Testis (tissue), 3 donors: ENCODE measurements around the gene GPATCH1. TPM values are rescaled to one million over a fixed set of nuclear protein-coding genes. Genes with fewer than 3 reads are reported as not detected.

Experiments used
- DNase-seq: peaks from one replicate; pipeline ENCODE4 v3.0.0-alpha.2; 2019
- H3K27ac ChIP-seq, 2 donors: fragments of 200-600 bp; sonication (generic); one replicate each; pipeline ENCODE4 v1.5.1; 2019
- H3K27me3 ChIP-seq: fragments of 200-600 bp; sonication (generic); one replicate; pipeline ENCODE4 v1.5.1; 2019
- H3K36me3 ChIP-seq: fragments of 200-600 bp; sonication (generic); one replicate; pipeline ENCODE4 v1.5.1; 2017; ENCODE audit warnings: low read depth; ENCODE audit errors: missing control alignments
- H3K4me1 ChIP-seq: fragments of 200-600 bp; sonication (generic); one replicate; pipeline ENCODE4 v1.5.1; 2019
- H3K4me3 ChIP-seq, 2 donors: fragments of 200-600 bp; sonication (generic); one replicate each; pipeline ENCODE4 v1.5.1; 2017 to 2019
- H3K9me3 ChIP-seq: fragments of 200-600 bp; sonication (generic); one replicate; pipeline ENCODE4 v1.5.1; 2017
- CTCF ChIP-seq, 3 experiments: fragments of 450-650 bp in 2 of 3; fragments of 200-600 bp in 1 of 3; sonication (generic) in 1 of 3; IDR thresholded peaks; one replicate each; pipeline ENCODE4 v1.5.1; 2016 to 2019; ENCODE audit warnings: antibody characterized with exemption in 3 of 3, mild to moderate bottlenecking in 2 of 3, moderate library complexity in 1 of 3
- POLR2A ChIP-seq: fragments of 450-650 bp; IDR thresholded peaks from one replicate; pipeline ENCODE4 v1.6.1; 2017; ENCODE audit warnings: antibody characterized with exemption, mild to moderate bottlenecking, moderate library complexity
- WGBS, 2 donors: methylation state at CpG; one replicate each; pipeline ENCODE4 v1.1.5; 2018; 5-methylcytosine and 5-hydroxymethylcytosine counted together
- intact Hi-C: fragments of 100-400 bp; cut with DNase I; formaldehyde crosslinking; loops from one replicate; pipeline ENCODE4 v1.15.1; 2023; ENCODE audit warnings: low total_unique reads
- polyA plus RNA-seq: library from polyadenylated mRNA; stranded (reverse); fragments of 350-450 nt; fragmentation: Illumina TruSeq; extraction: RNeasy Lipid Tissue Mini Kit (QIAGEN cat#74804); gene quantifications from one replicate; pipeline ENCODE4 v1.2.3, GENCODE V29; 2014; ENCODE audit warnings: low read depth, low replicate concordance; ENCODE audit not compliant: insufficient read depth
- total RNA-seq, 2 donors: library from RNA; depleted of rRNA; stranded (reverse); fragments of >200 nt; gene quantifications; one replicate each; pipeline ENCODE4 v1.2.3, GENCODE V29; 2016

GPATCH1 gene
- total and polyA plus RNA-seq, 3 donors from 2014 or later = 12.0 to 14.2 (median 13.1) TPM

GRCh38 chr19:33133438-33134031, 52.6 kb downstream of the GPATCH1 start:
- no peaks in the 10 kb centered on the region for H3K4me1 ChIP-seq
- H3K4me3 ChIP-seq = no peak overlapping the region
- no peaks in the 10 kb centered on the region for H3K9me3 ChIP-seq
- TF ChIP-seq POLR2A (no peak), CTCF (IDR thresholded peaks at IDR 0.05) (no peak)
- 46 to 56% methylated on average over 13 of the region's 13 CpGs for WGBS, 2 donors
- H3K27ac ChIP-seq = no peak overlapping the region
- DNase-seq = no peak
- intact Hi-C loops = no loop called here
- no peaks in the 10 kb centered on the region for H3K27me3 ChIP-seq
- no peaks in the 10 kb centered on the region for H3K36me3 ChIP-seq

- no peaks in the 10 kb centered on the region for H3K9me3 ChIP-seq
- H3K36me3 ChIP-seq = no peaks in the 10 kb centered on the region
- intact Hi-C loops = no loop called here
- H3K4me3 ChIP-seq = no peak overlapping the region
- H3K4me1 ChIP-seq = no peaks in the 10 kb centered on the region
- no peaks in the 10 kb centered on the region for H3K27me3 ChIP-seq
- no peak for DNase-seq
- 7 to 14% methylated on average over 20 to 38 of the region's 38 CpGs for WGBS, 2 donors
- TF ChIP-seq CTCF (IDR thresholded peaks at IDR 0.05) (no peak), POLR2A (no peak)
- H3K27ac ChIP-seq = no peak overlapping the region
Observed at GRCh38 chr19:33134571-33135041, 53.6 kb downstream of the GPATCH1 start.

- Histone ChIP-seq H3K9me3 (no peaks in the 10 kb centered on the region), H3K27me3 (no peaks in the 10 kb centered on the region), H3K27ac (no peak overlapping the region), H3K4me1 (no peaks in the 10 kb centered on the region), H3K36me3 (no peaks in the 10 kb centered on the region), H3K4me3 (no peak overlapping the region)
- WGBS, 2 donors = 71 to 88% methylated on average over 4 of the region's 4 CpGs
- TF ChIP-seq CTCF (IDR thresholded peaks at IDR 0.05) (no peak), POLR2A (no peak)
- no peak for DNase-seq
- intact Hi-C loops = no loop called here
Observed at GRCh38 chr19:33139165-33139564, 58.2 kb downstream of the GPATCH1 start.

GRCh38 chr19:33143897-33144405, 63.0 kb downstream of the GPATCH1 start:
- peak overlapping the region in 1 of 2 donors; percentile 24 for H3K4me3 ChIP-seq
- no peaks in the 10 kb centered on the region for H3K36me3 ChIP-seq
- H3K4me1 ChIP-seq = no peaks in the 10 kb centered on the region
- H3K27me3 ChIP-seq = no peaks in the 10 kb centered on the region
- intact Hi-C loops = no loop called here
- DNase-seq = peak; percentile 80
- TF ChIP-seq POLR2A (no peak), CTCF (IDR thresholded peaks at IDR 0.05) (peak; percentile 77 to 90 (median 86))
- no peak overlapping the region for H3K27ac ChIP-seq
- 23 to 26% methylated on average over 23 of the region's 23 CpGs for WGBS, 2 donors
- H3K9me3 ChIP-seq = no peaks in the 10 kb centered on the region

- DNase-seq = no peak
- intact Hi-C loops = no loop called here
- WGBS, 2 donors = 90 to 91% methylated on average over 9 of the region's 9 CpGs
- Histone ChIP-seq H3K36me3 (no peaks in the 10 kb centered on the region), H3K4me1 (no peaks in the 10 kb centered on the region), H3K4me3 (no peak overlapping the region), H3K9me3 (no peaks in the 10 kb centered on the region), H3K27ac (no peak overlapping the region), H3K27me3 (no peaks in the 10 kb centered on the region)
- TF ChIP-seq POLR2A = no peak
- no peak for TF ChIP-seq CTCF (IDR thresholded peaks at IDR 0.05)
Observed at GRCh38 chr19:33146209-33146608, 65.2 kb downstream of the GPATCH1 start.
